B cell (primary cell): ENCODE data around the gene SMIM28. TPM values are rescaled to one million over a fixed set of nuclear protein-coding genes. Genes with fewer than 3 reads are reported as not detected.

Experiments
- ATAC-seq: fragments of 200-7000 bp; cut with Tn5 transposase; one replicate; pipeline ENCODE4 v1.10.0; 2021; ENCODE audit warnings: low read depth, mild to moderate bottlenecking, moderate number of reproducible peaks, moderate library complexity
- CTCF ChIA-PET: fragments of 350-600 bp; sonication (Branson Sonifier 250); formaldehyde crosslinking; loops from one replicate; lab custom pipeline; 2021; ENCODE audit warnings: antibody characterized with exemption, inconsistent platforms; lab: Charles Lee
- POLR2A ChIA-PET: fragments of 350-600 bp; sonication (Branson Sonifier 250); formaldehyde crosslinking; loops from one replicate; lab custom pipeline; 2021; ENCODE audit warnings: antibody characterized with exemption; lab: Charles Lee
- DNase-seq: peaks from one replicate; pipeline ENCODE4 v3.0.0; 2013
- H2AFZ ChIP-seq: 2 replicates; pipeline ENCODE4 v1.6.1; 2012; ENCODE audit warnings: mild to moderate bottlenecking, low read depth, low read length; ENCODE audit not compliant: insufficient read depth, poor library complexity, severe bottlenecking
- H3K27ac ChIP-seq, 2 donors: 1 replicate in 1 of 2; 2 replicates in 1 of 2; pipeline ENCODE4 v1.5.1; 2012 to 2013; ENCODE audit warnings: low read length in 2 of 2, mild to moderate bottlenecking in 2 of 2, moderate library complexity in 1 of 2
- H3K27me3 ChIP-seq, 4 experiments: fragments of 200-600 bp in 1 of 4; sonication (generic) in 1 of 4; replicated peaks in 1 of 4; 1 replicate in 2 of 4; 2 replicates in 2 of 4; pipeline versions ENCODE4 v1.6.1 to v1.7.0; 2013 to 2016; ENCODE audit warnings: low read length in 3 of 4, mild to moderate bottlenecking in 2 of 4, mixed read lengths in 1 of 4, moderate library complexity in 1 of 4; ENCODE audit not compliant: insufficient read depth in 4 of 4, control insufficient read depth in 3 of 4; ENCODE audit errors: control extremely low read depth in 1 of 4
- H3K36me3 ChIP-seq, 2 experiments: replicated peaks in 1 of 2; 1 replicate in 1 of 2; 2 replicates in 1 of 2; pipeline versions ENCODE4 v1.6.1 to v1.7.1; 2013; ENCODE audit warnings: low read length in 1 of 2; ENCODE audit not compliant: insufficient read depth in 2 of 2, control insufficient read depth in 1 of 2; ENCODE audit errors: control extremely low read depth in 1 of 2, extremely low read depth in 1 of 2
- H3K4me1 ChIP-seq, 2 donors: fragments of 200-600 bp in 1 of 2; sonication (generic) in 1 of 2; 1 replicate in 1 of 2; 2 replicates in 1 of 2; pipeline versions ENCODE4 v1.5.1 to v1.6.1; 2013 to 2017; ENCODE audit warnings: low read length in 2 of 2; ENCODE audit not compliant: control insufficient read depth in 2 of 2, insufficient read depth in 2 of 2
- H3K4me2 ChIP-seq: replicated peaks from 2 replicates; pipeline ENCODE3; 2012; ENCODE audit warnings: mild to moderate bottlenecking, low read depth, low read length; ENCODE audit not compliant: poor library complexity, severe bottlenecking
- H3K4me3 ChIP-seq, 5 experiments: fragments of 200-600 bp in 1 of 5; sonication (generic) in 1 of 5; 1 replicate in 3 of 5; 2 replicates in 2 of 5; pipeline versions ENCODE4 v1.5.1 to v1.7.0; 2011 to 2016; ENCODE audit warnings: low read length in 4 of 5, mild to moderate bottlenecking in 4 of 5, low read depth in 2 of 5, control low read depth in 1 of 5, moderate library complexity in 1 of 5; ENCODE audit not compliant: insufficient read depth in 1 of 5; ENCODE audit errors: control extremely low read depth in 1 of 5, extremely low read depth in 1 of 5
- H3K79me2 ChIP-seq: fragments of 200-600 bp; sonication (generic); one replicate; pipeline ENCODE4 v1.6.0; 2016; ENCODE audit warnings: low read length; ENCODE audit not compliant: control insufficient read depth, insufficient read depth
- H3K9ac ChIP-seq: fragments of 200-600 bp; sonication (generic); 2 replicates; pipeline ENCODE4 v1.6.1; 2017; ENCODE audit warnings: mild to moderate bottlenecking, low read length, moderate library complexity
- H3K9me3 ChIP-seq, 3 donors: one replicate each; pipeline versions ENCODE4 v1.6.1 to v1.7.1; 2013; ENCODE audit warnings: low read length in 2 of 3; ENCODE audit not compliant: control insufficient read depth in 2 of 3, insufficient read depth in 1 of 3; ENCODE audit errors: control extremely low read depth in 1 of 3
- H4K20me1 ChIP-seq: 2 replicates; pipeline ENCODE4 v1.6.0; 2012; ENCODE audit warnings: mild to moderate bottlenecking, low read length; ENCODE audit not compliant: insufficient read depth, control insufficient read depth, poor library complexity, severe bottlenecking
- H3K27ac Mint-ChIP-seq: one replicate; pipeline ENCODE4 v1.8.0; 2021; ENCODE audit warnings: mixed read lengths
- H3K27me3 Mint-ChIP-seq: one replicate; pipeline ENCODE4 v1.8.0; 2021; ENCODE audit warnings: mixed read lengths
- H3K4me1 Mint-ChIP-seq: one replicate; pipeline ENCODE4 v1.8.0; 2021; ENCODE audit warnings: mixed read lengths
- H3K4me3 Mint-ChIP-seq: one replicate; pipeline ENCODE4 v1.8.0; 2021; ENCODE audit warnings: mixed read lengths
- H3K9me3 Mint-ChIP-seq: one replicate; pipeline ENCODE4 v1.8.0; 2022; ENCODE audit warnings: mixed read lengths; ENCODE audit not compliant: insufficient read depth
- EZH2 ChIP-seq: IDR thresholded peaks from 2 replicates; pipeline ENCODE4 v1.6.1; 2012; ENCODE audit warnings: borderline replicate concordance, low read depth, mild to moderate bottlenecking, moderate library complexity, low read length; ENCODE audit not compliant: insufficient read depth, poor library complexity, severe bottlenecking
- WGBS: methylation state at CpG from one replicate; pipeline ENCODE4 v1.1.5; 2013; ENCODE audit warnings: missing lambda C conversion rate; ENCODE audit not compliant: insufficient coverage; 5-methylcytosine and 5-hydroxymethylcytosine counted together
- intact Hi-C: fragments of 100-400 bp; cut with micrococcal nuclease; formaldehyde crosslinking; loops from one replicate; pipeline ENCODE4 v1.10.0; 2022
- polyA plus RNA-seq: library from polyadenylated mRNA; depleted of rRNA; stranded (reverse); fragments of >200 nt; gene quantifications from 2 replicates; pipeline ENCODE4 v1.2.3, GENCODE V29; 2012
- total RNA-seq, 2 donors: library from RNA; stranded (reverse); fragments of 120-200 nt in 1 of 2; gene quantifications; 1 replicate in 1 of 2; 2 replicates in 1 of 2; pipeline versions ENCODE4 v1.2.3 to v1.2.4, GENCODE V29; 2013 to 2022
- TF ChIP-seq, protein P1 (sequence below): fragments of 200-600 bp; IDR thresholded peaks from one replicate; pipeline ENCODE4 v1.8.0; 2022; ENCODE audit warnings: antibody characterized with exemption, mild to moderate bottlenecking

SMIM28 gene
- total and polyA plus RNA-seq, 2 donors (not counting 1 experiment from before 2014, with no cell fraction given): not detected

DNA sequence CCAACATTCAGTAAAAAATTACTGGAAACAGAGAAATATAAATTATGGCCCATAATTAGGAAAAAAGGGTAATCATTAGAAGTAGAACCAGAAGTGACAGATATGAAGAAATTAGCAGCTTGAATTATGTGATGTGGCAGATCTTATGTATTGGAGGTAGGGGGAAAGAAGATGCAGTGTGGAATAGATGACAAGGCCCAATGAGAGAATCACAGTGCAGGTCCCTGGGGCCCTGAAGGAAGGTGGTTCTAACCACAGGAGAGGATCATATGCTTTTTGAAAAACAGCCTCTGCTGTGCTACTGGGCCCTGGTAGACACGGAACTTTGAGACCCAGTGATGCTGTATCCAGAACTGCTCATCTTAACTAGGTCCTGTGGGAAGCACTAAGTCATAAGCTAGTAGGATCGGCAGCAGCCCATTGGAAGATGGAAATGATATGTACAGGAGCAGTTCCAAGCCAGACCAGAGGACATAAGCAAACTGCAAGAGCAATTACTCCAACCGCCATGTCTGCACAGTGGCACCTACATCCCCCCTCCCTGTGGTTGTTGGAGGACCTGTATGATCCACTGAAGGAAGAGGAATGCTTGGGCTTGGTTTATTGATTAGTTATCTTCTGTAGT is 40.5 kb downstream of the SMIM28 start:
- TF ChIP-seq EZH2: no peak
- TF ChIP-seq, protein P1, sequence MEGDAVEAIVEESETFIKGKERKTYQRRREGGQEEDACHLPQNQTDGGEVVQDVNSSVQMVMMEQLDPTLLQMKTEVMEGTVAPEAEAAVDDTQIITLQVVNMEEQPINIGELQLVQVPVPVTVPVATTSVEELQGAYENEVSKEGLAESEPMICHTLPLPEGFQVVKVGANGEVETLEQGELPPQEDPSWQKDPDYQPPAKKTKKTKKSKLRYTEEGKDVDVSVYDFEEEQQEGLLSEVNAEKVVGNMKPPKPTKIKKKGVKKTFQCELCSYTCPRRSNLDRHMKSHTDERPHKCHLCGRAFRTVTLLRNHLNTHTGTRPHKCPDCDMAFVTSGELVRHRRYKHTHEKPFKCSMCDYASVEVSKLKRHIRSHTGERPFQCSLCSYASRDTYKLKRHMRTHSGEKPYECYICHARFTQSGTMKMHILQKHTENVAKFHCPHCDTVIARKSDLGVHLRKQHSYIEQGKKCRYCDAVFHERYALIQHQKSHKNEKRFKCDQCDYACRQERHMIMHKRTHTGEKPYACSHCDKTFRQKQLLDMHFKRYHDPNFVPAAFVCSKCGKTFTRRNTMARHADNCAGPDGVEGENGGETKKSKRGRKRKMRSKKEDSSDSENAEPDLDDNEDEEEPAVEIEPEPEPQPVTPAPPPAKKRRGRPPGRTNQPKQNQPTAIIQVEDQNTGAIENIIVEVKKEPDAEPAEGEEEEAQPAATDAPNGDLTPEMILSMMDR: no peak
- DNase-seq: no peak

GRCh38 chr6:138419766-138420165 is 42.1 kb downstream of the SMIM28 start:
- no peaks in the 10 kb centered on the region for H3K27me3 ChIP-seq
- 100% methylated on average over 3 of the region's 3 CpGs for WGBS
- H3K9ac ChIP-seq: no peak overlapping the region
- no peaks in the 10 kb centered on the region for H3K9me3 ChIP-seq
- TF ChIP-seq, protein P1: no peak
- no peak for TF ChIP-seq EZH2
- H3K4me1 ChIP-seq: no peaks in the 10 kb centered on the region
- H3K4me3 ChIP-seq: no peak overlapping the region
- H3K79me2 ChIP-seq: no peaks in the 10 kb centered on the region
- Mint-ChIP-seq H3K4me1 (no peaks in the 10 kb centered on the region), H3K27ac (no peak overlapping the region), H3K4me3 (no peak overlapping the region), H3K27me3 (no peaks in the 10 kb centered on the region), H3K9me3 (no peaks in the 10 kb centered on the region)
- H3K27ac ChIP-seq: no peak overlapping the region
- peaks cover 4 to 11% of the 10 kb centered on the region in 2 experiments for H3K36me3 ChIP-seq
- CTCF ChIA-PET: no interaction called here
- no peak for DNase-seq
- H3K4me2 ChIP-seq: no peak overlapping the region
- intact Hi-C loops: no loop called here
- no peak for ATAC-seq
- no peaks in the 10 kb centered on the region for H4K20me1 ChIP-seq
- POLR2A ChIA-PET: no interaction called here
- no peak overlapping the region for H2AFZ ChIP-seq

More for the DNA sequence above, 40.5 kb downstream of the SMIM28 start:
- H3K27me3 ChIP-seq: no peaks in the 10 kb centered on the region
- H3K79me2 ChIP-seq: no peaks in the 10 kb centered on the region
- H3K4me1 ChIP-seq: no peaks in the 10 kb centered on the region
- no peaks in the 10 kb centered on the region for H4K20me1 ChIP-seq
- Mint-ChIP-seq H3K27ac (no peak overlapping the region), H3K27me3 (no peaks in the 10 kb centered on the region), H3K4me3 (no peak overlapping the region), H3K9me3 (no peaks in the 10 kb centered on the region), H3K4me1 (no peaks in the 10 kb centered on the region)
- no peak overlapping the region for H3K27ac ChIP-seq
- ChIA-PET POLR2A (no interaction called here), CTCF (interaction anchor here (1.3 kb wide), 1 partner anchor 11 kb away, joined by 3 read pairs; no protein-coding TSS in a partner anchor)
- no peak overlapping the region for H3K9ac ChIP-seq
- H3K4me3 ChIP-seq: no peak overlapping the region
- peaks cover 7 to 24% of the 10 kb centered on the region in 2 experiments for H3K36me3 ChIP-seq
- ATAC-seq: no peak
- WGBS: 75% methylated on average over 1 of the region's 3 CpGs
- H2AFZ ChIP-seq: no peak overlapping the region
- no peak overlapping the region for H3K4me2 ChIP-seq
- no peaks in the 10 kb centered on the region for H3K9me3 ChIP-seq
- intact Hi-C loops: no loop called here
